Fibroblast of the aortic adventitia (primary cell): ENCODE measurements around the gene SLC35F1. TPM values are rescaled to one million over a fixed set of nuclear protein-coding genes. Genes with fewer than 3 reads are reported as not detected.

Experiments used
- DNase-seq: peaks from one replicate; pipeline ENCODE4 v3.0.0-alpha.2; 2010; ENCODE audit warnings: low read depth
- H3K4me3 ChIP-seq: 2 replicates; pipeline ENCODE4 v1.5.1; 2011; ENCODE audit warnings: low read depth, mild to moderate bottlenecking, control low read depth, low read length, moderate library complexity
- total RNA-seq: library from RNA; depleted of rRNA; stranded (reverse); fragments of >200 nt; gene quantifications from 2 replicates; pipeline ENCODE4 v1.2.3, GENCODE V29; 2012; ENCODE audit warnings: low replicate concordance
- TF ChIP-seq, protein P1 (sequence below): IDR thresholded peaks from 2 replicates; pipeline ENCODE4 v1.5.1; 2011; ENCODE audit warnings: mild to moderate bottlenecking, low read length, control low read depth, inconsistent platforms; ENCODE audit not compliant: insufficient read depth

Gene SLC35F1
- total RNA-seq, 1 donor, result not detected

DNA sequence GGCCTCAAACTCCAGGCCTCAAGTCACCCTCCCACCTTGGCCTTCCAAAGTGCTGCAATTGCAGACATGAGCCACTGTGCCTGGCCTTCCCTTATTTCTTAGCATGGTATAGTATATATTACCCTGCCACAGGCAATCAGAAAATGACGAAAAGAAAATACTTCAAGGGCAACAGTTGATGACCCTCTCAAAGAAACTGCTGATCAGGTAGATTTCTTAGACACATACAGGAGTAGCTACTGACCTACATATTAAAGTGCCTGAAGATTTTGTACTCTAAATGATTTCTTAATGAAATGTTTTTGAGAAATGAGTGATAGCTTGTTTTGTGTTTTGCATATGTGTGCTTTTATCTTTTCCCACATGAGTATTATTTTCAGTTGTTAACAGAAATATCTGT, 4.6 kb downstream of the SLC35F1 start:
- TF ChIP-seq, protein P1, sequence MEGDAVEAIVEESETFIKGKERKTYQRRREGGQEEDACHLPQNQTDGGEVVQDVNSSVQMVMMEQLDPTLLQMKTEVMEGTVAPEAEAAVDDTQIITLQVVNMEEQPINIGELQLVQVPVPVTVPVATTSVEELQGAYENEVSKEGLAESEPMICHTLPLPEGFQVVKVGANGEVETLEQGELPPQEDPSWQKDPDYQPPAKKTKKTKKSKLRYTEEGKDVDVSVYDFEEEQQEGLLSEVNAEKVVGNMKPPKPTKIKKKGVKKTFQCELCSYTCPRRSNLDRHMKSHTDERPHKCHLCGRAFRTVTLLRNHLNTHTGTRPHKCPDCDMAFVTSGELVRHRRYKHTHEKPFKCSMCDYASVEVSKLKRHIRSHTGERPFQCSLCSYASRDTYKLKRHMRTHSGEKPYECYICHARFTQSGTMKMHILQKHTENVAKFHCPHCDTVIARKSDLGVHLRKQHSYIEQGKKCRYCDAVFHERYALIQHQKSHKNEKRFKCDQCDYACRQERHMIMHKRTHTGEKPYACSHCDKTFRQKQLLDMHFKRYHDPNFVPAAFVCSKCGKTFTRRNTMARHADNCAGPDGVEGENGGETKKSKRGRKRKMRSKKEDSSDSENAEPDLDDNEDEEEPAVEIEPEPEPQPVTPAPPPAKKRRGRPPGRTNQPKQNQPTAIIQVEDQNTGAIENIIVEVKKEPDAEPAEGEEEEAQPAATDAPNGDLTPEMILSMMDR, result no peak
- H3K4me3 ChIP-seq, result no peak overlapping the region
- no peak for DNase-seq

DNA sequence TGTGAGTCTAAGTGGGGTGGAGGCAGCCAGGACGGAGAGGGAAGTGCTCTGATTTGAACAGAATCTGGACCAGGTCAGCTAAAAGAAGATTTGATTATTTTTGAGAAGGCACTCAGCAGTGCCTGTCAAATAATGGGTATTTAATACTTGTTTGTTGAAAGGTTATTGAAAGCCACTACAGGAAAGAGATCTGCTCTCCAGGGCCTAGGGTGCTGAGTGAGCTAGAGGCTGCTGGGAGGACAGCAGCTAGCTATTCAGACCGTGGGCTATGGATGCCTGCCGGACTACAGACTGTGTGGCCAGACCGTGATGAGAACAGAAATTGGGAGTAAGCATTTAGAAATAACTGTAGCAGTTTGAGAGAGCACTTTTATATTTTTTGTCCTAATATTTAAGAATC, 8.8 kb downstream of the SLC35F1 start:
- TF ChIP-seq, protein P1, result no peak
- no peak for DNase-seq
- no peak overlapping the region for H3K4me3 ChIP-seq

DNA sequence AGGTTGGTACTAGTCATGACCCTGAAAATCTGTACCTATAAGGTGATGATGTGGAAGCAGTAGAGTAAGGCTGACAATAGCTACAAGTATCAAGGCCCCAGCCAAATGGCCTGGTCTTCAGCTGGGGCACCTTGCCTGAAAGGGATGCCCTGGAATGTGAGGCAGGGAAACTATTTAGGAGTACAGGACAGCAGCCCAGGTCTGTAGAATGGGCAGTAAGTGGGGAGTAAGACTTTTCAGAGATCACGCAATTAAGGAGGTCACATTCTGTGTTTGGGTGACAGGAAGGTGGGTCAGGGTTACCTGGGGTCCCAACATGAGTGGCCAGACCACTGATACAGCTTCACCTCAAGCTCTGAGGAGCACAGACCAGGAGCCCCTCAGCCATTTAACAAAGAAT, 9.4 kb downstream of the SLC35F1 start:
- DNase-seq, result no peak
- H3K4me3 ChIP-seq, result no peak overlapping the region
- TF ChIP-seq, protein P1, result no peak

DNA sequence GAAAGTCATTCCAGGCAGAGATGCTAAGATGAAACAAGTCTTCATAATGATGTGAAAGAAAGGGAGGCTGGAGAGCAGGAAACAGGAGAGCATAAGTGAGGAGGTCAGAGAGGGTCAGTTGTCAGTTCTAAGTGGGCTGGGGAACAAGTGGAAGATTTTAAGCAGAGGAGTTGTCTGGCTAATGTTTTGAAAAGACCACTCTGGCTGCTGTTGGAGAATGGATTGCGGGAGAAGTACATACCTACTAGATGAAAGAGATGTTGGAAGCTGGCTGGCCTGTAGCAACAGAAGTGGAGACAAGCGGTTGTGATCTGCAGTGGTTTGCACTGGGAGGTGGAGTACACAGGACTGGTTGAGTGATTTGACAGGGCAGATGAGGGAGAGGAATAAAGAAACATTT, 10.1 kb downstream of the SLC35F1 start:
- TF ChIP-seq, protein P1, result no peak
- H3K4me3 ChIP-seq, result no peak overlapping the region
- DNase-seq, result no peak

DNA sequence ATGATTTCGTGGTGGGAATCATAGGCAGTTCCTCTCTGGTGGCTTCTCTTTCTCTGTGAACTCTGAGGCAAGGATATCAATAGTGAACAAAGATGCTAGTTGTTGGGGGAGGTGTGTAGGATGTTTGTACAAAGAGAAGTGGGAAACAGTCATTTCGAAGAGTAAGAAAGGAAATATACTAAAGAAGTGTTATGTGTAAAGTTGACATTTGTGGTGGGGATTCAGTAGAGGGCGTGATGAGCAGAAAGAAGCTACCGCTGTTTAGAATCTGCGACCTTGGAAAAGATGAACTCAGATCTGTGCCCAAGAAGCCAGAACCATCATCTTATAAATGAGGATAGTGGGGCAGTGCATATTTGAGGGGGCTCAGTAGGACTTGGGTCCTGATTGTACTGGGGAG, 11.4 kb downstream of the SLC35F1 start:
- H3K4me3 ChIP-seq, result no peak overlapping the region
- no peak for DNase-seq
- TF ChIP-seq, protein P1, result no peak

DNA sequence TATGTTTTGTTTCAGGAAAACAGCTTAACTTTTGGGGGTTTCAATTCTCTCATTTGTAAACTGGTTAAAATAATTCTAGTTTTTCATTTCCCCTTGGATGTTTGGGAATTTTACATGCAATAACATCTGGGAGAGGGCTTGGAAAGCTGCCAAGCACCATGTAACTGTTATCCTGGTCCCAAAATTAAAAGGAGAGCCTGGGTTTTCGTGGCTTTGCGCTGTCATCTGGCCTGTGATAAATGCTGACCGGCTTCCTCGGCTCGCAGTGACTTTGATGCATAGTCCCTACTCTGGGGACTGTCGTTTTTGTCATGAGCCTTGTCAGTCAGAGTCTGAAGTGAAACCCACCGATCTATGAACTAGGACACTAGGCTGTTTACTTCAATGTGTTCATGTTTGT, 12.2 kb downstream of the SLC35F1 start:
- TF ChIP-seq, protein P1, result no peak
- peak; percentile 3 for DNase-seq
- no peak overlapping the region for H3K4me3 ChIP-seq
